HG03342 (cell line): Measurements from ENCODE around the gene CS.
"Not testable (repeated sequence)": the region's sequence is repeated elsewhere in the genome, so short reads cannot be mapped to it uniquely, and the experiment has no call there.

Source experiments
- ATAC-seq: cut with Tn5 transposase; IDR thresholded peaks from one replicate; pipeline ENCODE4 v1.9.1; 2021; ENCODE audit warnings: mild to moderate bottlenecking, moderate library complexity; ENCODE audit not compliant: unreplicated experiment

The CS gene

GRCh38 chr12:56299853-56300643 is at the start of gene CS:
TSS of gene CS (minus strand) at chr12:56300330. CDS start at chr12:56300201, 129 bp downstream.
- ATAC-seq: peak; percentile 92

DNA sequence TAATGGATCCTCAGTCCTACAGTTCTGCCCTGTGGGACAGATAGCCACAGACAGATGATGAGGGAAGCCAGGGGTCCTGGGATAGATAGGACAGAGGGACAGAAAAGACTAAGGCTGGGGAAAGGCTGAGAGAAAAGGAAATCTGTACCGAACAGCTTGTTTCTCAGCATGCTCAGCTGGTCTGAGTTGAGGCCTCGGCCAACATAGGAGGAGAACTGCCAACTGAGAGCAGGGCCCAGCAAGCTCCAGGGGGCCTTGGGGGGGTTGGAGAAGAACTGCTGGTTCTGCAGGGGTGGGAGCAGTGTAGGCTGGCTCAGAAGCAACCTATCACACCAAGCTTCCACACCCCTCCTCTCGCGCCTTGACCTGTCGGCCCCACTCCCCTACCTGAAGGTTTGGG is 48.6 kb upstream of the CS start:
- ATAC-seq: no peak

GRCh38 chr12:56347255-56347654 is 47.1 kb upstream of the CS start:
- ATAC-seq: not testable (repeated sequence)

DNA sequence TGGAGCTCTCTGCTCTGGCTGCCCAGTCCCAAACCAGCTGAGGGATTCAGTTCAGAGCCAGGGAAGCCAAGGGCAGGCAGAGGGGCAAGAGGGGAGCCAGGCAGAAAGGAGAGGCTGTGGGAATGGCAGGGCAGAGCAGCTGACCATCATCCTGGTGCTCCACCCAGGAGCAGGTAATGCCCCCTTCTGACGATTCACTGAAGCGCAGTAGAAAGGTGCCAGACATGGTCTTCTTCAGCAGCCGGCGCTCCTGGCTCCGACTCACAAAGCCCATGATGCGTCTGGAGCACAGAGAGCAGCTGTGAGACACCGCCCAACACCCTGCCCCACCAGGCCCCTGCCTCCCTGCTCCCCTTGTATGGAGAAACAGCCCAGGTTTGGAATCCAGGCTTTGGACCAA is 46.5 kb upstream of the CS start:
- ATAC-seq: no peak

DNA sequence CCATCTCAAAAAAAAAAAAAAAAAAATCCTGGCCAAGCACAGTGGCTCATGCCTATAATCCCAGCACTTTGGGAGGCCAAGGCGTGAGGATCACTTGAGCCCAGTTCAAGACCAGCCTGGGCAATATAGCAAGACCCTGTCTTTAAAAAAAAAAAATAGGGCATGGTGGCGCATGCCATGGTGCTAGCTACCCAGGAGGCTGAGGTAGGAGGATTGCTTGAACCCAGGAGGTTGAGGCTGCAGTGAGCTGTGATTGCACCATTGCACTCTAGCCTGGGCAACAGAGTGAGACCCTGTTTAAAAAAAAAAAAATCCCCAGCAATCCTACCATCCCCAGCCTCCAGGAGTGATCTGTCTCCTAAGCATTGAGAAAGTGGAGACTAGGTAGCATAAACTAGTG is 42.2 kb upstream of the CS start:
- not testable (repeated sequence) for ATAC-seq

DNA sequence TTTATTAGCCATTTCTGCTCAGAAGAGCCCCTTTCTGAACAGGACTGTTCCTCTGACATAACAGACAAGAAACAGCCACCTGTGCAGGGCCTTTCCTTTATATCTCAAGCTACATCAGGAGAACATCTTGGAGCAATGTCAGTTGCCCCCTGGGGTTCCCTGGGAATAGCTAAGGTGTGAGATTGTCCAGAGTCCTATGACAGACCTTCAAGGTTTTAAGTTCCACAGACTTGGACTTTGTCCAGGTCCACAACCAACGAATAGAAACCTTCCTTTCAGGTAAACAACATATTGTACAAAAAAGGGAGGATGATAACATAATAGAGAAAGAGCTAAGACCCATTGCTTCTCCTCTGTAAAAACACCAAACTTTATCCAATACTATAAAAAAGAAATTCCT is 41.5 kb upstream of the CS start:
- ATAC-seq: no peak

DNA sequence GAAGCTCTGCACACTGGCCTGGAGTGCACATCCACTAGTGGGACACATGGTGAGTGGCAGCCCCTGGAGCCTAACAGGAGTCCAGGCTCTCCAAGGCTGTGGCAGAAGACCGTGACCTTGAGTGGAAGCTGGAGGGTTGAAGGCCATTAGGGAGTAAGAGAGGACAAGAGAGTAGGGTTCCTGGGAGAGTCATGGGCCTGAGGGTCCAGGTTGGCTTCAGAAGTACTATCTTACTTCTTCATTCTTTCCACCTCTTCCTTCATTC is 39.0 kb upstream of the CS start:
- ATAC-seq: no peak

DNA sequence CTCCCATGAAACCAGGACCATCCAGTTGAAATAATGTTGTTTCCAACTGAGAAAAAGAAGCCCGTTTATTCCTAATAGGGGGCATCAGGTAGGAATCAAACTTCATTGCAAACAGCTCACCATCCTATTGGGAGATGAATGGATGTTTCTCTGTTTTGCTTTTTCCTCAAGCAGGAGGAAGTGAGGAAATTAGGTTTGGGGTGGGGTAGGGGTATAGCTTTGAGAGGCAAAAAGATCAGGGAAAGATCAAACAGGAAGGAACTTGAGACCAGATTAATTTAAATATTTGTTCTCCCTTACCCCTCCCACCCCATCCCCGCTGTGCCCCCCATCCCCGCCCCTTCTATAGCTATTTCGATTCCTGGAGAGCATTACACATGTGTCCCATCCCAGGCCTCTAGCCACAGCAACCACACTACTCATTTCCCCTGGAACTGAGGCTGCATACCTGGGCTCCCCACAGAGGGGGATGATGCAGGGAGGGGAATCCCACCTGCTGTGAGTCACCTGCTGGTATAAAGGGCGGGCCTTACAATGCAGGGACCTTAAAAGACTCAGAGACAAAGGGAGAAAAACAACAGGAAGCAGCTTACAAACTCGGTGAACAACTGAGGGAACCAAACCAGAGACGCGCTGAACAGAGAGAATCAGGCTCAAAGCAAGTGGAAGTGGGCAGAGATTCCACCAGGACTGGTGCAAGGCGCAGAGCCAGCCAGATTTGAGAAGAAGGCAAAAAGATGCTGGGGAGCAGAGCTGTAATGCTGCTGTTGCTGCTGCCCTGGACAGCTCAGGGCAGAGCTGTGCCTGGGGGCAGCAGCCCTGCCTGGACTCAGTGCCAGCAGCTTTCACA is 38.4 kb upstream of the CS start, which contains the start of gene IL23A:
TSS of gene IL23A (plus strand) at position 577 of the 850 bp plus-strand sequence. CDS start at position 738, 161 bp downstream.
- ATAC-seq: no peak

- ATAC-seq: no peak
These were observed 37.7 kb upstream of the CS start for GRCh38 chr12:56337753-56338251.

GRCh38 chr12:56336361-56337167 is 36.4 kb upstream of the CS start:
- no peak for ATAC-seq

DNA sequence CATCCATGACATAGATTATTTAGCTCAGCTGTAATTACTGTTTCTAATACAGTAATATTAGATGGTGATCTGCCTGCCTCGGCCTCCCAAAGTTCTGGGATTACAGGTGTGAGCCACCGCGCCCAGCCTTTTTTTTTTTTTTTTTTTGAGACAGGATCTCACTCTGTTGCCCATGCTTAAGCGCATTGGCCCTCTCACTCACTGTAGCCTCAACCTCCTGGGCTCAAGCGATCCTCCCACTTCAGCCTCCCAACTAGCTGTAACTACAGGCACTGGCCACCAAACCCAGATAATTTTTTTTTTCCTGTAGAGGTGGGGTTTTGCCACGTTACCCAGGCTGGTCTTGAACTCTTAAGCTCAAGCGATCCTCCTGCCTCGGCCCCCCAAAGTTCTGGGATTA is 35.4 kb upstream of the CS start:
- not testable (repeated sequence) for ATAC-seq

- ATAC-seq: no peak
These were observed 34.3 kb upstream of the CS start for GRCh38 chr12:56334490-56334793.

GRCh38 chr12:56333679-56334489 is 33.8 kb upstream of the CS start, which contains the start of gene PAN2:
TSS of gene PAN2 (minus strand) at chr12:56334000. CDS start at chr12:56333094, 906 bp downstream.
- peak; percentile 87 for ATAC-seq

GRCh38 chr12:56333197-56333678 is 33.1 kb upstream of the CS start:
- ATAC-seq: no peak

GRCh38 chr12:56332512-56333196 is 32.5 kb upstream of the CS start:
- ATAC-seq: no peak

GRCh38 chr12:56330936-56331490 is 30.9 kb upstream of the CS start:
- ATAC-seq: no peak

DNA sequence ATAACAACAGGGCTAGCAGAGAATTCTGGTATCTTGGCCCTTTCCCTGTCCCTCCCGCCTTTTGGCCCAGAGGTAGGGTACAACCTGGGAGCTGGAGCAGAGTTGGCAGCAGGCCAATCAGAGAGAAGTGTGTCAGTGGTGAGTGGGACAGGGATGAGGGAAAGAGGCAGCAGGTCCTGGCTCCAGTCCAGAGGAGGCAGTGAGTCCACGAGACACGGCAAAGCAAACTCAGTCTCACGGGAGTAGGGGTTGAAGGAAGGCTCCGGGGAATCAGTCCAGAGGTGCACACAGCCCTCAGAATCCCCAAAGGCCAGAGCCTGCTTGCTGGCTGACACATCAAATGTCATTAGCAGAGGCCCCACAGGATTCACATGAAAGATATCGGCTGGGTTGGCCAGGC is 26.4 kb upstream of the CS start:
- no peak for ATAC-seq

GRCh38 chr12:56326126-56326525 is 26.0 kb upstream of the CS start:
- no peak for ATAC-seq

- no peak for ATAC-seq
These were observed 24.1 kb upstream of the CS start for GRCh38 chr12:56324206-56324605.
